Stimulated activated naive CD8-positive, alpha-beta T cell treated with anti-CD3 and anti-CD28 coated beads, Interleukin-15, Interleukin-2, amounts not matched to agents 100 ng/mL and 50 ng/mL, for 24 hours (primary cell): ENCODE measurements around the gene TTC19.
"Not testable (repeated sequence)": the region's sequence is repeated elsewhere in the genome, so short reads cannot be mapped to it uniquely, and the experiment has no call there.

Experiments
- H3K27ac Mint-ChIP-seq: one replicate; pipeline ENCODE4 v1.8.0; 2021; ENCODE audit warnings: mild to moderate bottlenecking, mixed read lengths
- H3K27me3 Mint-ChIP-seq: one replicate; pipeline ENCODE4 v1.8.0; 2021; ENCODE audit warnings: mixed read lengths
- H3K36me3 Mint-ChIP-seq: one replicate; pipeline ENCODE4 v1.8.0; 2021; ENCODE audit warnings: low read depth, mixed read lengths
- H3K4me1 Mint-ChIP-seq: one replicate; pipeline ENCODE4 v1.8.0; 2021; ENCODE audit warnings: low read depth, mixed read lengths
- H3K4me3 Mint-ChIP-seq: one replicate; pipeline ENCODE4 v1.8.0; 2021; ENCODE audit warnings: mild to moderate bottlenecking, mixed read lengths
- H3K9me3 Mint-ChIP-seq: one replicate; pipeline ENCODE4 v1.8.0; 2021; ENCODE audit warnings: mixed read lengths

Gene TTC19

GRCh38 chr17:16037636-16038035 lies 38.0 kb downstream of the TTC19 start:
- Mint-ChIP-seq H3K36me3 (peaks cover 86% of the 10 kb centered on the region), H3K4me1 (peaks cover 6% of the 10 kb centered on the region), H3K4me3 (no peak overlapping the region), H3K27ac (peak overlapping the region; percentile 69), H3K27me3 (no peaks in the 10 kb centered on the region), H3K9me3 (no peaks in the 10 kb centered on the region)

- Mint-ChIP-seq H3K27ac (no peak overlapping the region), H3K9me3 (no peaks in the 10 kb centered on the region), H3K36me3 (peaks cover 79% of the 10 kb centered on the region), H3K4me3 (no peak overlapping the region), H3K4me1 (peaks cover 11% of the 10 kb centered on the region), H3K27me3 (no peaks in the 10 kb centered on the region)
Measured at GRCh38 chr17:16040710-16041251, 41.2 kb downstream of the TTC19 start.

- no peak overlapping the region for H3K4me3 Mint-ChIP-seq
- H3K4me1 Mint-ChIP-seq: peaks cover 8% of the 10 kb centered on the region
- peaks cover 68% of the 10 kb centered on the region for H3K36me3 Mint-ChIP-seq
- no peaks in the 10 kb centered on the region for H3K27me3 Mint-ChIP-seq
- no peaks in the 10 kb centered on the region for H3K9me3 Mint-ChIP-seq
- H3K27ac Mint-ChIP-seq: peak overlapping the region; percentile 19
Measured at GRCh38 chr17:16044487-16044886, 44.9 kb downstream of the TTC19 start.

GRCh38 chr17:16046966-16047365 lies 47.3 kb downstream of the TTC19 start:
- H3K27ac Mint-ChIP-seq: peak overlapping the region; percentile 67
- H3K4me1 Mint-ChIP-seq: peaks cover 8% of the 10 kb centered on the region
- no peak overlapping the region for H3K4me3 Mint-ChIP-seq
- H3K27me3 Mint-ChIP-seq: no peaks in the 10 kb centered on the region
- H3K36me3 Mint-ChIP-seq: peaks cover 60% of the 10 kb centered on the region
- no peaks in the 10 kb centered on the region for H3K9me3 Mint-ChIP-seq

- no peaks in the 10 kb centered on the region for H3K27me3 Mint-ChIP-seq
- H3K4me1 Mint-ChIP-seq: peaks cover 4% of the 10 kb centered on the region
- H3K27ac Mint-ChIP-seq: no peak overlapping the region
- H3K9me3 Mint-ChIP-seq: no peaks in the 10 kb centered on the region
- H3K4me3 Mint-ChIP-seq: no peak overlapping the region
- H3K36me3 Mint-ChIP-seq: peaks cover 60% of the 10 kb centered on the region
Measured at GRCh38 chr17:16048811-16049449, 49.3 kb downstream of the TTC19 start.

- peaks cover 69% of the 10 kb centered on the region for H3K36me3 Mint-ChIP-seq
- H3K4me3 Mint-ChIP-seq: no peak overlapping the region
- H3K27me3 Mint-ChIP-seq: no peaks in the 10 kb centered on the region
- H3K27ac Mint-ChIP-seq: no peak overlapping the region
- H3K4me1 Mint-ChIP-seq: peaks cover 7% of the 10 kb centered on the region
- H3K9me3 Mint-ChIP-seq: no peaks in the 10 kb centered on the region
Measured at GRCh38 chr17:16050844-16051243, 51.2 kb downstream of the TTC19 start.

- H3K4me1 Mint-ChIP-seq: peaks cover 3% of the 10 kb centered on the region
- peaks cover 70% of the 10 kb centered on the region for H3K36me3 Mint-ChIP-seq
- H3K27me3 Mint-ChIP-seq: no peaks in the 10 kb centered on the region
- H3K9me3 Mint-ChIP-seq: no peaks in the 10 kb centered on the region
- no peak overlapping the region for H3K4me3 Mint-ChIP-seq
- no peak overlapping the region for H3K27ac Mint-ChIP-seq
Measured at GRCh38 chr17:16052486-16052885, 52.9 kb downstream of the TTC19 start.

GRCh38 chr17:16055139-16055538 lies 55.5 kb downstream of the TTC19 start:
- H3K4me3 Mint-ChIP-seq, H3K4me1 Mint-ChIP-seq, H3K27ac Mint-ChIP-seq, H3K27me3 Mint-ChIP-seq, H3K9me3 Mint-ChIP-seq: not testable (repeated sequence)
- peaks cover 79% of the 10 kb centered on the region for H3K36me3 Mint-ChIP-seq

GRCh38 chr17:16061631-16062030 lies 62.0 kb downstream of the TTC19 start:
- H3K36me3 Mint-ChIP-seq: peaks cover 82% of the 10 kb centered on the region
- H3K4me1 Mint-ChIP-seq: no peaks in the 10 kb centered on the region
- H3K27ac Mint-ChIP-seq: no peak overlapping the region

GRCh38 chr17:16066125-16066524 lies 66.5 kb downstream of the TTC19 start:
- no peaks in the 10 kb centered on the region for H3K27me3 Mint-ChIP-seq
- H3K27ac Mint-ChIP-seq: no peak overlapping the region
- peaks cover 86% of the 10 kb centered on the region for H3K36me3 Mint-ChIP-seq
- no peaks in the 10 kb centered on the region for H3K9me3 Mint-ChIP-seq
- peaks cover 11% of the 10 kb centered on the region for H3K4me1 Mint-ChIP-seq
- no peak overlapping the region for H3K4me3 Mint-ChIP-seq

More at GRCh38 chr17:16061631-16062030, 62.0 kb downstream of the TTC19 start:
- Mint-ChIP-seq H3K9me3 (no peaks in the 10 kb centered on the region), H3K27me3 (no peaks in the 10 kb centered on the region), H3K4me3 (no peak overlapping the region)

- no peak overlapping the region for H3K4me3 Mint-ChIP-seq
- H3K27ac Mint-ChIP-seq: peak overlapping the region; percentile 15
- H3K4me1 Mint-ChIP-seq: peaks cover 11% of the 10 kb centered on the region
- no peaks in the 10 kb centered on the region for H3K9me3 Mint-ChIP-seq
- H3K36me3 Mint-ChIP-seq: peaks cover 76% of the 10 kb centered on the region
- H3K27me3 Mint-ChIP-seq: no peaks in the 10 kb centered on the region
Measured at GRCh38 chr17:16068323-16068722, 68.7 kb downstream of the TTC19 start.

GRCh38 chr17:16072031-16072430 lies 72.4 kb downstream of the TTC19 start:
- no peaks in the 10 kb centered on the region for H3K27me3 Mint-ChIP-seq
- H3K4me3 Mint-ChIP-seq: no peak overlapping the region
- H3K36me3 Mint-ChIP-seq: peaks cover 73% of the 10 kb centered on the region

GRCh38 chr17:16073845-16074244 lies 74.2 kb downstream of the TTC19 start:
- Mint-ChIP-seq H3K9me3 (no peaks in the 10 kb centered on the region), H3K36me3 (peaks cover 62% of the 10 kb centered on the region), H3K27me3 (no peaks in the 10 kb centered on the region), H3K4me3 (no peak overlapping the region), H3K4me1 (peaks cover 5% of the 10 kb centered on the region), H3K27ac (no peak overlapping the region)

More at GRCh38 chr17:16072031-16072430, 72.4 kb downstream of the TTC19 start:
- H3K27ac Mint-ChIP-seq: peak overlapping the region; percentile 6
- H3K4me1 Mint-ChIP-seq: peaks cover 11% of the 10 kb centered on the region
- H3K9me3 Mint-ChIP-seq: no peaks in the 10 kb centered on the region

- Mint-ChIP-seq H3K36me3 (peaks cover 63% of the 10 kb centered on the region), H3K9me3 (no peaks in the 10 kb centered on the region), H3K27me3 (no peaks in the 10 kb centered on the region), H3K4me3 (no peak overlapping the region), H3K4me1 (no peaks in the 10 kb centered on the region), H3K27ac (no peak overlapping the region)
Measured at GRCh38 chr17:16074423-16074822, 74.8 kb downstream of the TTC19 start.

- no peaks in the 10 kb centered on the region for H3K9me3 Mint-ChIP-seq
- H3K4me3 Mint-ChIP-seq: no peak overlapping the region
- H3K27me3 Mint-ChIP-seq: no peaks in the 10 kb centered on the region
- H3K27ac Mint-ChIP-seq: no peak overlapping the region
- no peaks in the 10 kb centered on the region for H3K4me1 Mint-ChIP-seq
- H3K36me3 Mint-ChIP-seq: peaks cover 59% of the 10 kb centered on the region
Measured at GRCh38 chr17:16075949-16076348, 76.3 kb downstream of the TTC19 start.
